HepG2 (cell line): ENCODE measurements around the gene HDAC10. TPM values are rescaled to one million over a fixed set of nuclear protein-coding genes. Genes with fewer than 3 reads are reported as not detected.

Experiments used
- E2F2 ChIP-seq: sonication (generic); formaldehyde crosslinking; IDR thresholded peaks from 2 replicates; pipeline ENCODE4 v1.4.0; 2020; ENCODE audit warnings: missing genetic modification reagents, borderline replicate concordance
- EHMT2 ChIP-seq: fragments of 200-600 bp; sonication (generic); IDR thresholded peaks from 2 replicates; pipeline ENCODE4 v1.7.0; 2017; ENCODE audit warnings: antibody characterized with exemption, low read depth, low read length, borderline replicate concordance
- FOXO1 ChIP-seq: sonication (generic); formaldehyde crosslinking; IDR thresholded peaks from 2 replicates; pipeline ENCODE4 v1.4.0; 2020; ENCODE audit warnings: missing genetic modification reagents
- KAT2B ChIP-seq: fragments of 150-350 bp; IDR thresholded peaks from 2 replicates; pipeline ENCODE4 v1.6.1; 2014; ENCODE audit warnings: low read depth, low read length, borderline replicate concordance
- SCMH1 ChIP-seq: sonication (generic); formaldehyde crosslinking; IDR thresholded peaks from 2 replicates; pipeline ENCODE4 v1.9.0; 2021; ENCODE audit warnings: missing genetic modification reagents, mild to moderate bottlenecking, borderline replicate concordance
- SP140L ChIP-seq: sonication (generic); formaldehyde crosslinking; IDR thresholded peaks from 2 replicates; pipeline ENCODE4 v1.4.0; 2020; ENCODE audit warnings: missing genetic modification reagents, borderline replicate concordance
- XRCC5 ChIP-seq: fragments of 200-400 bp; formaldehyde crosslinking; optimal IDR thresholded peaks from 2 replicates; pipeline ENCODE3; 2017; ENCODE audit warnings: mild to moderate bottlenecking, low read length
- ZMYM3 ChIP-seq: sonication (generic); formaldehyde crosslinking; IDR thresholded peaks from 2 replicates; pipeline ENCODE4 v1.5.1; 2020; ENCODE audit warnings: mild to moderate bottlenecking, missing genetic modification reagents
- ZNF496 ChIP-seq: sonication (generic); formaldehyde crosslinking; IDR thresholded peaks from 2 replicates; pipeline ENCODE4 v1.8.1; 2023; ENCODE audit warnings: mild to moderate bottlenecking, moderate library complexity, missing genetic modification reagents; ENCODE audit not compliant: insufficient replicate concordance
- ZNF543 ChIP-seq: sonication (generic); formaldehyde crosslinking; IDR thresholded peaks from 2 replicates; pipeline ENCODE4 v1.4.0; 2020; ENCODE audit warnings: mild to moderate bottlenecking, missing genetic modification reagents
- ZNF580 ChIP-seq: IDR thresholded peaks from 2 replicates; pipeline ENCODE4 v1.6.1; 2016; ENCODE audit warnings: low read depth, borderline replicate concordance
- ZNF607 ChIP-seq: sonication (generic); formaldehyde crosslinking; IDR thresholded peaks from 2 replicates; pipeline ENCODE4 v1.5.1; 2020; ENCODE audit warnings: missing genetic modification reagents, mild to moderate bottlenecking, borderline replicate concordance
- ZNF720 ChIP-seq: sonication (generic); formaldehyde crosslinking; IDR thresholded peaks from 2 replicates; pipeline ENCODE4 v1.4.0; 2020; ENCODE audit warnings: missing genetic modification reagents
- polyA plus RNA-seq, 8 experiments: library from polyadenylated mRNA; depleted of rRNA in 3 of 8; stranded (reverse) in 7 of 8; unstranded in 1 of 8; fragments of >200 nt; fragmentation: Illumina TruSeq in 4 of 8; extraction: Trizol in 4 of 8; gene quantifications; 2 replicates each; pipeline versions ENCODE4 v1.2.1 to v1.2.3, GENCODE V29; 2011 to 2016; ENCODE audit warnings: low read depth in 4 of 8, missing spikeins in 1 of 8, mixed read lengths in 1 of 8; ENCODE audit not compliant: insufficient read depth in 1 of 8
- total RNA-seq, 5 experiments: library from RNA; depleted of rRNA; stranded (reverse); fragments of >200 nt; fragmentation: Illumina TruSeq; extraction: Trizol; gene quantifications; 2 replicates each; pipeline ENCODE4 v1.2.3, GENCODE V29; 2016; ENCODE audit warnings: low read depth in 1 of 5
- TF ChIP-seq, protein P1 (sequence below): sonication (generic); formaldehyde crosslinking; IDR thresholded peaks from 2 replicates; pipeline ENCODE4 v1.9.0; 2021; ENCODE audit warnings: missing genetic modification reagents, mild to moderate bottlenecking, borderline replicate concordance
- TF ChIP-seq, protein P2 (sequence below), 2 experiments: sonication (generic) in 1 of 2; formaldehyde crosslinking in 1 of 2; IDR thresholded peaks; 2 replicates each; pipeline versions ENCODE4 v1.6.1 to v1.9.0; 2014 to 2022; ENCODE audit warnings: antibody characterized with exemption in 1 of 2, borderline replicate concordance in 1 of 2, inconsistent platforms in 1 of 2, low read depth in 1 of 2, missing genetic modification reagents in 1 of 2
- TF ChIP-seq, protein P3 (sequence below): IDR thresholded peaks from 2 replicates; pipeline ENCODE4 v1.6.1; 2012; ENCODE audit warnings: low read depth, low read length, improper control_type of control experiment
- TF ChIP-seq, protein P4 (sequence below): sonication (generic); formaldehyde crosslinking; IDR thresholded peaks from 2 replicates; pipeline ENCODE4 v1.4.0; 2020; ENCODE audit warnings: missing genetic modification reagents; ENCODE audit errors: not compliant biosample characterization

The HDAC10 gene
- total and polyA plus RNA-seq, 2 of the 13 experiments (the other 11 are each of a cell fraction or from before 2014, with no cell fraction given) = 13.9 to 14.9 TPM

DNA sequence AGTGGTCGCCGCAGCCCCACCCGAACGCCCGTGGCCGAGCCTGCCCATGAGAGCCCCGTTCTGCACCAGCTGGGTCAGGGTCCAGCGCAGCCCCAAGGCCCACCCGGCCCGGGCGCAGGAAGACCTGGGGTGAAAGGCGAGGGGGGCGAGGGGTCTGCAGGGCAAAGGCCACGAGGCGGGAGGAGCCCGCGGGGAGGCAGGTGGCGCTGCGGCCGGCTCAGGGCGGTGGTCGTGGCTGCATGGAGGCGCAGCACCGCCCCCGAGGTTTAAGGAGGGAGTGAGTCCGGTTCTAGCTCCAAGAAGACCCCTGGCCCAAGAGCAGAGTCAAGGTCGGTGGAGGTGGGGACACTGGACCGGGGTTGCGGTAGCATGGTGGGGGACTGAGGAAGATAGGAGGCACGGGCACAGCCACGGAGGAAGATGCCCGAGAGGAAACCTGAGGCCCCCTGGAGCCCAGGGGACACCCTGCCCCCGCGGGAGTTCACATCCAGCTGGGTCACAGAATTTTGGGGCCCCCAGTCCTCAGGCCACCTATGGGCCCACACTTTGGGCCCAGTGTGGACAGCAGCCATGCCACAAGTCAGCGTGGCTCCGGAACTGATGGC, 514 bp upstream of the HDAC10 start (continued):
- no peak for TF ChIP-seq KAT2B
- no peak for TF ChIP-seq ZNF580 (CRISPR knock-in tag)
- TF ChIP-seq ZNF607 (CRISPR knock-in tag) = no peak
- TF ChIP-seq, protein P1, sequence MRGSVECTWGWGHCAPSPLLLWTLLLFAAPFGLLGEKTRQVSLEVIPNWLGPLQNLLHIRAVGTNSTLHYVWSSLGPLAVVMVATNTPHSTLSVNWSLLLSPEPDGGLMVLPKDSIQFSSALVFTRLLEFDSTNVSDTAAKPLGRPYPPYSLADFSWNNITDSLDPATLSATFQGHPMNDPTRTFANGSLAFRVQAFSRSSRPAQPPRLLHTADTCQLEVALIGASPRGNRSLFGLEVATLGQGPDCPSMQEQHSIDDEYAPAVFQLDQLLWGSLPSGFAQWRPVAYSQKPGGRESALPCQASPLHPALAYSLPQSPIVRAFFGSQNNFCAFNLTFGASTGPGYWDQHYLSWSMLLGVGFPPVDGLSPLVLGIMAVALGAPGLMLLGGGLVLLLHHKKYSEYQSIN (CRISPR knock-in tag) = no peak
- no peak for TF ChIP-seq ZMYM3 (CRISPR knock-in tag)
- TF ChIP-seq, protein P2, sequence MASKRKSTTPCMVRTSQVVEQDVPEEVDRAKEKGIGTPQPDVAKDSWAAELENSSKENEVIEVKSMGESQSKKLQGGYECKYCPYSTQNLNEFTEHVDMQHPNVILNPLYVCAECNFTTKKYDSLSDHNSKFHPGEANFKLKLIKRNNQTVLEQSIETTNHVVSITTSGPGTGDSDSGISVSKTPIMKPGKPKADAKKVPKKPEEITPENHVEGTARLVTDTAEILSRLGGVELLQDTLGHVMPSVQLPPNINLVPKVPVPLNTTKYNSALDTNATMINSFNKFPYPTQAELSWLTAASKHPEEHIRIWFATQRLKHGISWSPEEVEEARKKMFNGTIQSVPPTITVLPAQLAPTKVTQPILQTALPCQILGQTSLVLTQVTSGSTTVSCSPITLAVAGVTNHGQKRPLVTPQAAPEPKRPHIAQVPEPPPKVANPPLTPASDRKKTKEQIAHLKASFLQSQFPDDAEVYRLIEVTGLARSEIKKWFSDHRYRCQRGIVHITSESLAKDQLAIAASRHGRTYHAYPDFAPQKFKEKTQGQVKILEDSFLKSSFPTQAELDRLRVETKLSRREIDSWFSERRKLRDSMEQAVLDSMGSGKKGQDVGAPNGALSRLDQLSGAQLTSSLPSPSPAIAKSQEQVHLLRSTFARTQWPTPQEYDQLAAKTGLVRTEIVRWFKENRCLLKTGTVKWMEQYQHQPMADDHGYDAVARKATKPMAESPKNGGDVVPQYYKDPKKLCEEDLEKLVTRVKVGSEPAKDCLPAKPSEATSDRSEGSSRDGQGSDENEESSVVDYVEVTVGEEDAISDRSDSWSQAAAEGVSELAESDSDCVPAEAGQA (IDR thresholded peaks at IDR 0.05; ENCODE audit: low read depth) = no peak
- TF ChIP-seq, protein P2 (CRISPR knock-in tag; IDR thresholded peaks at IDR 0.05; ENCODE audit: borderline replicate concordance) = no peak
- TF ChIP-seq FOXO1 (CRISPR knock-in tag) = no peak
- no peak for TF ChIP-seq SCMH1 (CRISPR knock-in tag)
- TF ChIP-seq ZNF720 (CRISPR knock-in tag) = no peak
- TF ChIP-seq, protein P3, sequence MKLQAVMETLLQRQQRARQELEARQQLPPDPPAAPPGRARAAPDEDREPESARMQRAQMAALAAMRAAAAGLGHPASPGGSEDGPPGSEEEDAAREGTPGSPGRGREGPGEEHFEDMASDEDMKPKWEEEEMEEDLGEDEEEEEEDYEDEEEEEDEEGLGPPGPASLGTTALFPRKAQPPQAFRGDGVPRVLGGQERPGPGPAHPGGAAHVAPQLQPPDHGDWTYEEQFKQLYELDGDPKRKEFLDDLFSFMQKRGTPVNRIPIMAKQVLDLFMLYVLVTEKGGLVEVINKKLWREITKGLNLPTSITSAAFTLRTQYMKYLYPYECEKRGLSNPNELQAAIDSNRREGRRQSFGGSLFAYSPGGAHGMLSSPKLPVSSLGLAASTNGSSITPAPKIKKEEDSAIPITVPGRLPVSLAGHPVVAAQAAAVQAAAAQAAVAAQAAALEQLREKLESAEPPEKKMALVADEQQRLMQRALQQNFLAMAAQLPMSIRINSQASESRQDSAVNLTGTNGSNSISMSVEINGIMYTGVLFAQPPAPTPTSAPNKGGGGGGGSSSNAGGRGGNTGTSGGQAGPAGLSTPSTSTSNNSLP = no peak
- TF ChIP-seq, protein P4, sequence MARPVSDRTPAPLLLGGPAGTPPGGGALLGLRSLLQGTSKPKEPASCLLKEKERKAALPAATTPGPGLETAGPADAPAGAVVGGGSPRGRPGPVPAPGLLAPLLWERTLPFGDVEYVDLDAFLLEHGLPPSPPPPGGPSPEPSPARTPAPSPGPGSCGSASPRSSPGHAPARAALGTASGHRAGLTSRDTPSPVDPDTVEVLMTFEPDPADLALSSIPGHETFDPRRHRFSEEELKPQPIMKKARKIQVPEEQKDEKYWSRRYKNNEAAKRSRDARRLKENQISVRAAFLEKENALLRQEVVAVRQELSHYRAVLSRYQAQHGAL (CRISPR knock-in tag) = no peak
- TF ChIP-seq ZNF496 (CRISPR knock-in tag) = no peak
- no peak for TF ChIP-seq E2F2
- TF ChIP-seq EHMT2 = no peak
- TF ChIP-seq SP140L = no peak
- TF ChIP-seq XRCC5 = no peak
- TF ChIP-seq ZNF543 (CRISPR knock-in tag) = peak; percentile 5; the same call in 1 of the 2 replicates
